Astrocyte (in vitro differentiated cells and primary cell): ENCODE data around the gene DHRS9. TPM values are rescaled to one million over a fixed set of nuclear protein-coding genes. Genes with fewer than 3 reads are reported as not detected.

Experiments
- DNase-seq: peaks from one replicate; pipeline ENCODE4 v3.0.0-alpha.2; 2010; ENCODE audit warnings: low read depth
- FAIRE-seq: peaks from 2 replicates; lab custom pipeline; 2011; peaks lifted over from hg19 to GRCh38; lab: Jason Lieb, UNC
- H2AFZ ChIP-seq: 2 replicates; pipeline ENCODE4 v1.6.0; 2012; ENCODE audit warnings: low read depth, low read length, inconsistent platforms
- H3K27ac ChIP-seq: 2 replicates; pipeline ENCODE4 v1.5.1; 2011; ENCODE audit warnings: low read depth, low read length, inconsistent platforms
- H3K27me3 ChIP-seq: 2 replicates; pipeline ENCODE4 v1.6.0; 2011; ENCODE audit warnings: low read length, inconsistent platforms; ENCODE audit not compliant: insufficient read depth
- H3K36me3 ChIP-seq: 2 replicates; pipeline ENCODE4 v1.5.1; 2011; ENCODE audit warnings: low read length, inconsistent platforms; ENCODE audit not compliant: insufficient read depth
- H3K4me1 ChIP-seq: 2 replicates; pipeline ENCODE4 v1.5.1; 2011; ENCODE audit warnings: low read length, inconsistent platforms; ENCODE audit not compliant: insufficient read depth
- H3K4me2 ChIP-seq: 2 replicates; pipeline ENCODE4 v1.6.0; 2012; ENCODE audit warnings: low read length, inconsistent platforms
- H3K4me3 ChIP-seq: 2 replicates; pipeline ENCODE4 v1.5.1; 2011; ENCODE audit warnings: low read depth, mild to moderate bottlenecking, low read length, inconsistent platforms; ENCODE audit not compliant: insufficient read depth
- H3K79me2 ChIP-seq: 2 replicates; pipeline ENCODE4 v1.6.0; 2012; ENCODE audit warnings: mild to moderate bottlenecking, low read length, inconsistent platforms; ENCODE audit not compliant: insufficient read depth
- H3K9ac ChIP-seq: 2 replicates; pipeline ENCODE4 v1.6.0; 2012; ENCODE audit warnings: mild to moderate bottlenecking, low read length, inconsistent platforms
- H3K9me3 ChIP-seq: 2 replicates; pipeline ENCODE4 v1.5.1; 2012; ENCODE audit warnings: low read depth, mild to moderate bottlenecking, low read length, inconsistent platforms; ENCODE audit not compliant: insufficient read depth
- H4K20me1 ChIP-seq: 2 replicates; pipeline ENCODE4 v1.6.0; 2012; ENCODE audit warnings: low read length, inconsistent platforms; ENCODE audit not compliant: insufficient read depth
- H3K27ac Mint-ChIP-seq: one replicate; pipeline ENCODE4 v1.8.0; 2021; ENCODE audit warnings: mild to moderate bottlenecking, mixed read lengths; ENCODE audit not compliant: unreplicated experiment
- H3K27me3 Mint-ChIP-seq: one replicate; pipeline ENCODE4 v1.8.0; 2021; ENCODE audit warnings: low read depth, mixed read lengths; ENCODE audit not compliant: unreplicated experiment
- H3K36me3 Mint-ChIP-seq: one replicate; pipeline ENCODE4 v1.8.0; 2021; ENCODE audit warnings: low read depth, mixed read lengths; ENCODE audit not compliant: unreplicated experiment
- H3K4me1 Mint-ChIP-seq: one replicate; pipeline ENCODE4 v1.8.0; 2021; ENCODE audit warnings: low read depth, mixed read lengths; ENCODE audit not compliant: unreplicated experiment
- H3K4me3 Mint-ChIP-seq: one replicate; pipeline ENCODE4 v1.8.0; 2021; ENCODE audit warnings: mild to moderate bottlenecking, moderate library complexity, mixed read lengths; ENCODE audit not compliant: unreplicated experiment
- H3K9me3 Mint-ChIP-seq: one replicate; pipeline ENCODE4 v1.8.0; 2021; ENCODE audit warnings: mild to moderate bottlenecking, mixed read lengths; ENCODE audit not compliant: unreplicated experiment
- CTCF ChIP-seq: IDR thresholded peaks from 2 replicates; pipeline ENCODE4 v1.5.1; 2011; ENCODE audit warnings: low read depth, mild to moderate bottlenecking, inconsistent platforms, low read length, moderate library complexity; ENCODE audit not compliant: insufficient read depth
- EZH2 ChIP-seq: IDR thresholded peaks from 2 replicates; pipeline ENCODE4 v1.6.1; 2012; ENCODE audit warnings: mild to moderate bottlenecking, low read length, inconsistent platforms; ENCODE audit not compliant: insufficient read depth
- total RNA-seq: library from RNA; stranded (reverse); gene quantifications from 2 replicates; pipeline ENCODE4 v1.2.1, GENCODE V29; 2021

Gene DHRS9
- total RNA-seq, 1 donor from 2014 or later: not detected

- FAIRE-seq: no peak
- TF ChIP-seq EZH2: no peak
- TF ChIP-seq CTCF: no peak
- Mint-ChIP-seq H3K27ac (no peak overlapping the region), H3K36me3 (no peaks in the 10 kb centered on the region), H3K27me3 (peaks cover 19% of the 10 kb centered on the region), H3K4me3 (no peak overlapping the region), H3K4me1 (no peaks in the 10 kb centered on the region), H3K9me3 (no peaks in the 10 kb centered on the region)
- no peaks in the 10 kb centered on the region for H4K20me1 ChIP-seq
- no peak overlapping the region for H3K4me3 ChIP-seq
- no peak overlapping the region for H3K4me2 ChIP-seq
- H2AFZ ChIP-seq: no peak overlapping the region
- no peaks in the 10 kb centered on the region for H3K9me3 ChIP-seq
- H3K4me1 ChIP-seq: peaks cover 5% of the 10 kb centered on the region
- H3K79me2 ChIP-seq: no peaks in the 10 kb centered on the region
- no peak for DNase-seq
- H3K27ac ChIP-seq: no peak overlapping the region
- no peaks in the 10 kb centered on the region for H3K36me3 ChIP-seq
- H3K27me3 ChIP-seq: peaks cover 6% of the 10 kb centered on the region
- no peak overlapping the region for H3K9ac ChIP-seq
Observed at GRCh38 chr2:169106134-169106533, 36.8 kb downstream of the DHRS9 start.

- FAIRE-seq: no peak
- H4K20me1 ChIP-seq: no peaks in the 10 kb centered on the region
- no peak overlapping the region for H3K27ac ChIP-seq
- H3K27me3 ChIP-seq: peaks cover 8% of the 10 kb centered on the region
- TF ChIP-seq EZH2 (no peak), CTCF (no peak)
- no peaks in the 10 kb centered on the region for H3K9me3 ChIP-seq
- Mint-ChIP-seq H3K9me3 (no peaks in the 10 kb centered on the region), H3K27ac (no peak overlapping the region), H3K36me3 (no peaks in the 10 kb centered on the region), H3K4me1 (no peaks in the 10 kb centered on the region), H3K27me3 (peaks cover 25% of the 10 kb centered on the region), H3K4me3 (no peak overlapping the region)
- H3K4me3 ChIP-seq: no peak overlapping the region
- DNase-seq: no peak
- H3K4me1 ChIP-seq: peaks cover 5% of the 10 kb centered on the region
- H2AFZ ChIP-seq: no peak overlapping the region
- no peak overlapping the region for H3K4me2 ChIP-seq
- H3K79me2 ChIP-seq: no peaks in the 10 kb centered on the region
- H3K36me3 ChIP-seq: no peaks in the 10 kb centered on the region
- H3K9ac ChIP-seq: no peak overlapping the region
Observed at GRCh38 chr2:169106563-169107545, 37.5 kb downstream of the DHRS9 start.

- Mint-ChIP-seq H3K27me3 (peaks cover 27% of the 10 kb centered on the region), H3K36me3 (no peaks in the 10 kb centered on the region), H3K27ac (no peak overlapping the region), H3K4me3 (no peak overlapping the region), H3K4me1 (no peaks in the 10 kb centered on the region), H3K9me3 (no peaks in the 10 kb centered on the region)
- H3K4me2 ChIP-seq: no peak overlapping the region
- peaks cover 8% of the 10 kb centered on the region for H3K27me3 ChIP-seq
- FAIRE-seq (no peak), DNase-seq (no peak)
- no peak overlapping the region for H3K4me3 ChIP-seq
- H3K36me3 ChIP-seq: no peaks in the 10 kb centered on the region
- H3K9me3 ChIP-seq: no peaks in the 10 kb centered on the region
- H2AFZ ChIP-seq: no peak overlapping the region
- no peaks in the 10 kb centered on the region for H4K20me1 ChIP-seq
- TF ChIP-seq EZH2: no peak
- no peak for TF ChIP-seq CTCF
- H3K9ac ChIP-seq: no peak overlapping the region
- H3K27ac ChIP-seq: no peak overlapping the region
- peaks cover 5% of the 10 kb centered on the region for H3K4me1 ChIP-seq
- H3K79me2 ChIP-seq: no peaks in the 10 kb centered on the region
Observed at GRCh38 chr2:169107645-169108044, 38.3 kb downstream of the DHRS9 start.
